Measurements from ENCODE around the gene NCOR2. TPM values are rescaled to one million over a fixed set of nuclear protein-coding genes. Genes with fewer than 3 reads are reported as not detected.
A peak's percentile ranks its signal among the peaks of the same experiment; 100 is the strongest.

The NCOR2 gene
- total RNA-seq, 1 experiment from 2014 or later: 326 TPM

GRCh38 chr12:124564971-124565491 lies 2.4 kb downstream of the NCOR2 start:
- Mint-ChIP-seq H3K9me3 (no peaks in the 10 kb centered on the region), H3K27ac (no peak overlapping the region; the same call in 1 of the 2 replicates), H3K27me3 (ENCODE audit: low read depth) (no peaks in the 10 kb centered on the region), H3K36me3 (no peaks in the 10 kb centered on the region), H3K4me1 (peaks cover 65% of the 10 kb centered on the region), H3K4me3 (peak overlapping the region; percentile 84)
- DNase-seq (ENCODE audit: low spot score): no peak
- ChIA-PET POLR2A (interaction anchor here (1.1 kb wide), 1 partner anchor 14 kb away, joined by 4 read pairs; no protein-coding TSS in a partner anchor), CTCF (interaction anchor here (0.6 to 1.6 kb wide), 4 partner anchors 24 to 199 kb away, joined by 3 to 5 read pairs (median 3); no protein-coding TSS in a partner anchor)
- TF ChIP-seq EMX1 (CRISPR knock-in tag; IDR thresholded peaks at IDR 0.05) (no peak), ZNF423 (CRISPR knock-in tag; IDR thresholded peaks at IDR 0.05) (peak; percentile 83)
- ATAC-seq: no peak

DNA sequence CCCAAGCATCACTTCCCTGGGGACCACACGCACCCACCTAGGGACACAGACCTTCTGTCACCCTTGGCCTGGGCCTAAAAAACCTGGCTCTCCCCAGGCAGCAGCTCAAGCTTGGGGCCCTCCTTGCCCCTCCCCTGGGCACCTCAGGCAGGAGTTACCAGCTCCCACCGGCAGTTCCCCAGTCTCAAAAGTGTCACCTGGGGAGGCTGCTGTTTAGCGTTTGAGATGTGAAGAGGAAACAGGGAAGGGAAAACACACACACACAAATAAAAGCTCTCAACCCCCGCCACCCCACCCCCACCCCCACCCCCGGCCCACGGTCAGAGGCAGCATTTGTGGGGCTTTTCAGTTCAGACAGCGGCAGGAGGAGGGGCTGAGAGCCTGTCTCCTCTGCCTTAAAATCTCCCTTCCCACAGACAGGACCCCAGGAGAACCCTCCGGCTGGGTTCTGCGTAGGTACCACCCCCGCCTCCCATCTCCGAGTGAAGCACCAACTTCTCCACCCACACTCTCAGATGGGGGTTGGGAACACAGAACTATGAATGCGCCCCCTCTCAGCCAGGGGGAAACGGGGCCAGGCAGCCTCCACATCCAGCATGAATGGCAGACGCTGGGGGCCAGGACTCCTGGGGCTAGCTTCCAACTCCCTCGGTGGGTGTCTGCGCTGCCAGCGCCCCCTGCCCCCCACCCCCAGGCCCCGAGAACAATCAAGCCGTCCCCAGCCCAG lies 3.0 kb downstream of the NCOR2 start:
- Mint-ChIP-seq H3K27me3 (ENCODE audit: low read depth) (no peaks in the 10 kb centered on the region), H3K4me1 (peaks cover 65% of the 10 kb centered on the region), H3K9me3 (peaks cover 2% of the 10 kb centered on the region; the same call in 1 of the 2 replicates), H3K36me3 (peaks cover 4% of the 10 kb centered on the region; the same call in 1 of the 2 replicates), H3K27ac (peak overlapping the region; percentile 53), H3K4me3 (peak overlapping the region; percentile 84)
- ChIA-PET CTCF (interaction anchor here (0.6 to 1.6 kb wide), 5 partner anchors 24 to 200 kb away, joined by 3 to 5 read pairs (median 3); no protein-coding TSS in a partner anchor), POLR2A (interaction anchor here (1.1 kb wide), 1 partner anchor 13 kb away, joined by 4 read pairs; no protein-coding TSS in a partner anchor)
- ATAC-seq (no peak), DNase-seq (ENCODE audit: low spot score) (no peak)
- TF ChIP-seq, protein P1, sequence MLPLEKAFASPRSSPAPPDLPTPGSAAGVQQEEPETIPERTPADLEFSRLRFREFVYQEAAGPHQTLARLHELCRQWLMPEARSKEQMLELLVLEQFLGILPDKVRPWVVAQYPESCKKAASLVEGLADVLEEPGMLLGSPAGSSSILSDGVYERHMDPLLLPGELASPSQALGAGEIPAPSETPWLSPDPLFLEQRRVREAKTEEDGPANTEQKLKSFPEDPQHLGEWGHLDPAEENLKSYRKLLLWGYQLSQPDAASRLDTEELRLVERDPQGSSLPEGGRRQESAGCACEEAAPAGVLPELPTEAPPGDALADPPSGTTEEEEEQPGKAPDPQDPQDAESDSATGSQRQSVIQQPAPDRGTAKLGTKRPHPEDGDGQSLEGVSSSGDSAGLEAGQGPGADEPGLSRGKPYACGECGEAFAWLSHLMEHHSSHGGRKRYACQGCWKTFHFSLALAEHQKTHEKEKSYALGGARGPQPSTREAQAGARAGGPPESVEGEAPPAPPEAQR (CRISPR knock-in tag; IDR thresholded peaks at IDR 0.05): no peak
- TF ChIP-seq ATF3 (CRISPR knock-in tag; conservative IDR thresholded peaks at IDR 0.05): no peak
- no peak for TF ChIP-seq FOXP4 (CRISPR knock-in tag; IDR thresholded peaks at IDR 0.05)
- no peak for TF ChIP-seq MXD4 (CRISPR knock-in tag; IDR thresholded peaks at IDR 0.05; ENCODE audit: borderline replicate concordance)
- no peak for TF ChIP-seq NFE2L1 (CRISPR knock-in tag; IDR thresholded peaks at IDR 0.05)
- no peak for TF ChIP-seq ZBTB21 (CRISPR knock-in tag; IDR thresholded peaks at IDR 0.05; ENCODE audit: borderline replicate concordance)
- no peak for TF ChIP-seq ATF6 (CRISPR knock-in tag; IDR thresholded peaks at IDR 0.05)
- TF ChIP-seq, protein P2, sequence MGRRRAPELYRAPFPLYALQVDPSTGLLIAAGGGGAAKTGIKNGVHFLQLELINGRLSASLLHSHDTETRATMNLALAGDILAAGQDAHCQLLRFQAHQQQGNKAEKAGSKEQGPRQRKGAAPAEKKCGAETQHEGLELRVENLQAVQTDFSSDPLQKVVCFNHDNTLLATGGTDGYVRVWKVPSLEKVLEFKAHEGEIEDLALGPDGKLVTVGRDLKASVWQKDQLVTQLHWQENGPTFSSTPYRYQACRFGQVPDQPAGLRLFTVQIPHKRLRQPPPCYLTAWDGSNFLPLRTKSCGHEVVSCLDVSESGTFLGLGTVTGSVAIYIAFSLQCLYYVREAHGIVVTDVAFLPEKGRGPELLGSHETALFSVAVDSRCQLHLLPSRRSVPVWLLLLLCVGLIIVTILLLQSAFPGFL (CRISPR knock-in tag; IDR thresholded peaks at IDR 0.05; ENCODE audit: borderline replicate concordance): no peak
- TF ChIP-seq, protein P3, sequence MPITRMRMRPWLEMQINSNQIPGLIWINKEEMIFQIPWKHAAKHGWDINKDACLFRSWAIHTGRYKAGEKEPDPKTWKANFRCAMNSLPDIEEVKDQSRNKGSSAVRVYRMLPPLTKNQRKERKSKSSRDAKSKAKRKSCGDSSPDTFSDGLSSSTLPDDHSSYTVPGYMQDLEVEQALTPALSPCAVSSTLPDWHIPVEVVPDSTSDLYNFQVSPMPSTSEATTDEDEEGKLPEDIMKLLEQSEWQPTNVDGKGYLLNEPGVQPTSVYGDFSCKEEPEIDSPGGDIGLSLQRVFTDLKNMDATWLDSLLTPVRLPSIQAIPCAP (CRISPR knock-in tag; IDR thresholded peaks at IDR 0.05): no peak
- TF ChIP-seq GABPB1 (CRISPR knock-in tag; IDR thresholded peaks at IDR 0.05): no peak
- TF ChIP-seq NFYB (CRISPR knock-in tag; conservative IDR thresholded peaks at IDR 0.05; ENCODE audit: low read depth): no peak
- no peak for TF ChIP-seq ARID4B (CRISPR knock-in tag; IDR thresholded peaks at IDR 0.05; ENCODE audit: borderline replicate concordance)
- TF ChIP-seq STAT6 (CRISPR knock-in tag; conservative IDR thresholded peaks at IDR 0.05; ENCODE audit: low read depth): no peak
- no peak for TF ChIP-seq MYBL2 (CRISPR knock-in tag; IDR thresholded peaks at IDR 0.05)
- TF ChIP-seq RORB (CRISPR knock-in tag; IDR thresholded peaks at IDR 0.05): no peak

Data from WTC11 (cell line).